Stimulated activated CD8-positive, alpha-beta memory T cell treated with anti-CD3 and anti-CD28 coated beads, Interleukin-2, amount 100 ng/mL, for 48 hours (primary cell): ENCODE measurements around the gene LAIR1.
A peak's percentile ranks its signal among the peaks of the same experiment; 100 is the strongest.
"Not testable (repeated sequence)": the region's sequence is repeated elsewhere in the genome, so short reads cannot be mapped to it uniquely, and the experiment has no call there.

ENCODE experiments used
- DNase-seq, 2 donors: peaks; one replicate each; pipeline ENCODE4 v3.0.0-alpha.2; 2020; ENCODE audit warnings: low read depth in 2 of 2

LAIR1 gene

GRCh38 chr19:54376610-54377285 is 12.0 kb upstream of the LAIR1 start:
- no peak for DNase-seq

GRCh38 chr19:54375181-54375938 is 10.6 kb upstream of the LAIR1 start:
- not testable (repeated sequence) for DNase-seq

- DNase-seq, result no peak
Measured at GRCh38 chr19:54373781-54374631, 9.3 kb upstream of the LAIR1 start.

- DNase-seq, result not testable (repeated sequence)
Measured at GRCh38 chr19:54371453-54371852, 6.7 kb upstream of the LAIR1 start.

- peak in 1 of 2 donors; percentile 46 for DNase-seq
Measured at GRCh38 chr19:54370434-54370796, 5.7 kb upstream of the LAIR1 start.

- not testable (repeated sequence) for DNase-seq
Measured at GRCh38 chr19:54369688-54370433, 5.1 kb upstream of the LAIR1 start.

GRCh38 chr19:54369082-54369687 is 4.5 kb upstream of the LAIR1 start:
- DNase-seq, result no peak

GRCh38 chr19:54366811-54367210 is 2.1 kb upstream of the LAIR1 start:
- DNase-seq, result no peak

GRCh38 chr19:54365798-54366197 is 1.1 kb upstream of the LAIR1 start:
- DNase-seq, result not testable (repeated sequence)

GRCh38 chr19:54361680-54362422 is 2.9 kb downstream of the LAIR1 start:
- not testable (repeated sequence) for DNase-seq

- DNase-seq, result peak; percentile 54 to 57
Measured at GRCh38 chr19:54359149-54359820, 5.4 kb downstream of the LAIR1 start.

- no peak for DNase-seq
Measured at GRCh38 chr19:54357381-54357780, 7.3 kb downstream of the LAIR1 start.

- DNase-seq, result no peak
Measured at GRCh38 chr19:54356444-54357056, 8.2 kb downstream of the LAIR1 start.

GRCh38 chr19:54355675-54356074 is 9.1 kb downstream of the LAIR1 start:
- no peak for DNase-seq

GRCh38 chr19:54354761-54355160 is 10.0 kb downstream of the LAIR1 start:
- DNase-seq, result no peak

GRCh38 chr19:54352546-54352945 is 12.2 kb downstream of the LAIR1 start:
- no peak for DNase-seq

GRCh38 chr19:54352041-54352440 is 12.7 kb downstream of the LAIR1 start:
- DNase-seq, result no peak

GRCh38 chr19:54351474-54351873 is 13.3 kb downstream of the LAIR1 start:
- no peak for DNase-seq

GRCh38 chr19:54345938-54346386 is 18.8 kb downstream of the LAIR1 start:
- DNase-seq, result no peak
